ENCODE data around the gene ACTA2. TPM values are rescaled to one million over a fixed set of nuclear protein-coding genes. Genes with fewer than 3 reads are reported as not detected.

ACTA2 gene
- polyA plus RNA-seq, 3 donors, result 37.2 to 242 (median 231) TPM

DNA sequence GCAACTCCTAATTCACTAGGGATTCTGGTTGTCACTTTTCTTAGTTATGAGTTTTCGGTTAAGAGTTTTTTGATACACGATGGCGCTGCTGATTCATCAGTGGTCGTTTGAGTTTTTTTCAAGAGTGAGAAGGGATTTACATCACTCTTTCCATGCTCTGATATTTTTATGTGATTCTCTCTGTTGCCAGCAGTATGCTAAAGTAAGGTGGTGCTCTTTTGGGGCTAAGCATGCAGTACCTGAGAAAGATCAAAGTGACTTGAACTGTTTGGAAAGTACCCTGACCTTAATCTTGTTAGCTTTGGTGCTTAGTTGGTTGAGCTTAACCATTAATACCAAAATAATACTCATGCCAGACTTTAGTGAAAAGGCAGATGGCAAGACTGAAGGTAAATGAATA lies 44.4 kb downstream of the ACTA2 start:
- WGBS, 3 donors, result 79 to 87% (median 87%) methylated on average over 4 of the region's 4 CpGs
- H3K27ac ChIP-seq (ENCODE audit: low read depth, low read length), result no peak overlapping the region

DNA sequence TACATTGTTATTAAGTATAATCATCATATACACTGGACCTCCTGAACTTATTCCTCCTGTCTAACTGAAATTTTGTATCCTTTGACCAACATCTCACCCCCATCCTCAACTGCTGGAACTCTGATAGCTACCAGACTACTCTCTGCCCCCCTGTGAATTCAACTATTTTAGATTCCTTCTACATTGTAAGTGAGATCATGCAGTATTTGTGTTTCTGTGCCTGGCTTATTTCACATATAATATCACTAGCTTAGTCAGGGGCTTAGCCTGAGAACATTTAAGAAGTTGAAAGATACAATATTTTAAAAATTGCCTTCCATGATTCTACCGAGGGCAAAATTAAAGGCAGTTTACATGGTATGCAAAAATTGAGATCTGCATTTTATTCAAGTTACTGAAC lies 45.7 kb downstream of the ACTA2 start:
- 61 to 78% (median 68%) methylated on average over 1 of the region's 1 CpG for WGBS, 3 donors
- no peak overlapping the region for H3K27ac ChIP-seq (ENCODE audit: low read depth, low read length)

DNA sequence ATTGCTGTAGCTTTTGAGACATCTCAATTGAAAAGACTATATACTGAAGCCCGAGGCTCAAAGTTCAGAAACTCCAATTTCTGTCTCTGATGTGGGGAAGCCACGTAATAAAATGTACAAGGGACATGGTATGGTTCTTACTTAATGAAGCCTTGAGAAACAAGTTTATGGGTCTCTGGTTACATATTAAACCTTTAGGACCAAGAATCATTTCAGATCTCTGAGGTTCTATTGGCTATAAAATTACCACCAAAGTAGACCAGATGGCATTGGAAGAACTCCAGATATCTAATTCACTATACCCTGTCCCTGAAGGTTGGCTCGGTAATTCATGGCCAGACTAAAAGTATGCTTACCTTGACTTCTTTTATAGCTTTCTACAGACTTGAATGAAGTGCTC lies 48.9 kb downstream of the ACTA2 start:
- WGBS, 3 donors, result 87 to 99% (median 97%) methylated on average over 3 of the region's 3 CpGs
- H3K27ac ChIP-seq (ENCODE audit: low read depth, low read length), result no peak overlapping the region

DNA sequence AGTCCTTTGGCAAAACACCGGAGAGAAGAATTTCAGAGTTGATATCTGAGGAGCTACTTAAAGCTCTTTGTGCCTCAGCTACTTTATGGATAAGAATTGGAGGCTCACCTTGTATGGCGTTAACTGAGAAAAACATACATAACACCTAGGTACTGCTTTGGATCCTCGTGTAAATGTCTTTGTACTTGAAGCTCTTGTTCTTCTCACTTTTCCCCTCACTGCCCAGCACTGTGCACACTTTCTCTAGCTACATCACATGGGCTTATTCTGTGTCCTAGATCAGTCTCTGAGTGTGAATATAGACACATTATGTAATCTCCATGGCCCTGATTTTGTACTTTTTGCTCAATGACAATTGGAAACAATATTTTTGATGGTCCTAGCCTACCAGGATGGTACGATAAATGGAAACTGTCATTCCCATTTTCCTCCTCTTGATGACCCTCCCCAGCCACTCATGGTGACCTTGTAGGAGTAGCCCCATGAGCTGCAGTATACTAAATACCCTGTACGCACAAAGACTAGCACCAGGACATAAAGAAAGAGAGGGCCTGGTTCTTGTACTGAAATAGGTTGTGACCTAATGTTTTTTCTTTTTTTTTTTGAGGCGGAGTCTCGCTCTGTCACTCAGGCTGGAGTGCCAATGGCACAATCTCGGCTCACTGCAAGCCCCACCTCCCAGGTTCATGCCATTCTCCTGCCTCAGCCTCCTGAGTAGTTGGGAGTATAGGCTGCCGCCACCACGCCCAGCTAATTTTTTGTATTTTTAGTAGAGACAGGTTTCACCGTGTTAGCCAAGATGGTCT lies 50.4 kb downstream of the ACTA2 start:
- 92 to 95% (median 94%) methylated on average over 11 of the region's 11 CpGs for WGBS, 3 donors
- no peak overlapping the region for H3K27ac ChIP-seq (ENCODE audit: low read depth, low read length)

DNA sequence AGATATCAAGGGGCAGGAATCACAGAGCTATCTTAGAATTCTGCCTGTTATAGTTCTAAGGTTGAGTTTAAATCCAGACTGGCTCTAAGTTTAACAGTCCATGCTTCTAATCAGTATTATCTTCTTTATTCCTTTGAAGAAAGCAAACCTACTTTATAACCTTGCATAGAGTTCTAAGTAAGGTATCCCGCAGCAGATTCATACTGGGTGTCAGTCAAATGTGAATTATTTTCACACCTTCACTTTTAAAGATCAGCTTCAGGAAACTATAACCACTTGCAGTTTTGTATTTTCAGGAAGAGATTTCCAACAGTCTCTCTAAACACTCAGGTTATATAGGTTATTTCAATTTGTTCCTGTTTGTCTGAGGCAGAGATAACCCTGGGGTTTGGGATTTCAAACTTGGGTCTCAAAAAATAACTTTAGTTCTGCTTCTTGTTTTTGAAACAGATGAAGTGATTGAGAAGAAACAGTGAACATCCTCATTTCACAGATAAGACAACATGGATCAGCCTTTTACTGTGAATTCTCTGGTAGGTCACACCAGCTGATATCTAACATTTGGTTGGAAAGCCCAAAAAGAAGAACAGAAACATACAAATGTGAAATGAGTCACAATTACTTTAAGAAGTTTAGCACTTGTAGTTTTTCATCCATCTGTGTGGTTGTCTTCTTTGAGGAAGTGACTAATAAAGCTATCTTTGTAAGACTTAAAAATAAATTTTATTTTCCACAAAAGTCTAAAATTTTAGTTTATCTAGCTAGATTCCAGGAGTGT lies 51.2 kb downstream of the ACTA2 start:
- WGBS, 3 donors, result 90 to 91% (median 91%) methylated on average over 1 of the region's 1 CpG
- no peak overlapping the region for H3K27ac ChIP-seq (ENCODE audit: low read depth, low read length)

DNA sequence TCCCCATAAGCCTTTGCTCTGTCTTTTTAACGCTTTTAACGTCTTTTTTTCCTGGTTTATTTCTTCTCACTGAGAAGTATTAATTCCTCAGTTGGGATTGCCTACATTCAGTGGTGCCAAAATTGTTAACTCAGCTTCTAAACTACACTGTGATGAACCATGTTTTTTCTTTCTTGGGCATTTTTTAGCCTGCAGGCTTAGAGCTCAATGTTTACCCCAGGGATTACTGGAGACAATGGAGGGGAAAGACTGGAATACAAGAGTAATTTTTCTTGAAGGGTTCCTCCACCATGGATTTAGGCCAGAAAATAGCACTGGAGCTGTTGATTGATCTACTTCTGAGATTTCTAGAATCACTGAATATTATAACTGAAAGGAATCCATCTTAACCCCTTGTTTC lies 52.7 kb downstream of the ACTA2 start:
- no peak overlapping the region for H3K27ac ChIP-seq (ENCODE audit: low read depth, low read length)
- 68 to 79% (median 75%) methylated on average over 2 of the region's 2 CpGs for WGBS, 3 donors

DNA sequence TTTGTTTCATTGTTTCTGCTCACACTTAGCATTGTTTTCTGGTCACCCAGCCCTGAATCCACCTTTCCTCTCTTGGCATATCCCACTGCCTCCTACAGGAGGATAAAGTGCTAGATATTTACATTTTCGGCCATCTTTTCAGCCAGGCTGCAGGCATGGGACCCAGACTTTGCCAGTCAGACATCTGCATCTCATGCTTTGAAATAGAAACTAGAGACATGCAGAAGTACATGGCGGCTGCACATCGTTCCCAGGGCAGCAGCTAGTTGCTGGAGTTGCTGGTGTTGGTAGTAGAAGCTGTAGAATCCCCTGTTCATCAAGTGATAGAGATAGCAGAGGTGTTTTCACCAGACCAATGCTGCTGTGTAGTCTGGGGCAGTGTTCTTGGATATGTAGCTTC lies 53.8 kb downstream of the ACTA2 start:
- no peak overlapping the region for H3K27ac ChIP-seq (ENCODE audit: low read depth, low read length)
- WGBS, 3 donors, result 91 to 94% (median 92%) methylated on average over 3 of the region's 3 CpGs

DNA sequence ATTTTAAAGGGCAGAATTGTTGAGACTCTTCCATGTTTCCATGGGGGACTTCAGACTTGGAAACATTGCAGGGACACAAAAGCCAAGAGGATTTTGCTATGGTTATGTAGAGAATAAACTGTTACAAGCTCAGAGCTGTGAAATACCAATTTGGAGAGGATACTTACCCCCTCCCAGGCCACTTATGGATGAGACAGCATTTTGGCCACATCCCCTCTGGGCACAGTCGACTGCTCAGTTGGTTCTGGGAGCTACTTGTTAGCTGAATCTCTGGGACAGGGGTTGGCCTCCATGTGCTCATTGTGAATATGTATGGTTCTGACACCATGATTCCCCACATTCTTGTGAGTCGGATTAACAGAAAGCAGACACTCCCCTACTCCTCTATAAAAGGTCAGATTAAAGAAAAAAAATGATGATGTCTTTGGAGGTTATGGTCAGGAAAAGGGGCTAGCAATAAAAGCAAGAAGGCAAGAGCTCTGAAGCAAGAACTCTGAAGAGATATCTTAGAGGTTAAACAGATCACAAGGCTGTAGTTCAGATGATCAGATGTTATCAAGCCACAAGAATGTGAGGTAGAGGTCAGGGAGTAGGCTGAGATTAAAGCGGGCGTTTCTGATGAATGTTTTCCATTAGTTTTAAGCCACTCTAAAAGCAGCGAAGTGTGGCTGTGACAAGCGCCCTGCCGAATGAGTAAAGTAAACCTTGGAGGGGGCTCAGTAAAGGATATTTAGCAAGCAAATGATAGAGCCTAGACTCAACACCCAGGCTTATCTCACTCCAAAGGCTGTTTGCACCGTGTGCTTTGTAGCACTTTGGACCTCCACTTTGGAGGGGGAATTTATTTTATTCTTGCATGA lies 55.3 kb downstream of the ACTA2 start:
- H3K27ac ChIP-seq (ENCODE audit: low read depth, low read length), result peak overlapping the region; percentile 13
- WGBS, 3 donors, result 48 to 59% (median 56%) methylated on average over 8 of the region's 8 CpGs

DNA sequence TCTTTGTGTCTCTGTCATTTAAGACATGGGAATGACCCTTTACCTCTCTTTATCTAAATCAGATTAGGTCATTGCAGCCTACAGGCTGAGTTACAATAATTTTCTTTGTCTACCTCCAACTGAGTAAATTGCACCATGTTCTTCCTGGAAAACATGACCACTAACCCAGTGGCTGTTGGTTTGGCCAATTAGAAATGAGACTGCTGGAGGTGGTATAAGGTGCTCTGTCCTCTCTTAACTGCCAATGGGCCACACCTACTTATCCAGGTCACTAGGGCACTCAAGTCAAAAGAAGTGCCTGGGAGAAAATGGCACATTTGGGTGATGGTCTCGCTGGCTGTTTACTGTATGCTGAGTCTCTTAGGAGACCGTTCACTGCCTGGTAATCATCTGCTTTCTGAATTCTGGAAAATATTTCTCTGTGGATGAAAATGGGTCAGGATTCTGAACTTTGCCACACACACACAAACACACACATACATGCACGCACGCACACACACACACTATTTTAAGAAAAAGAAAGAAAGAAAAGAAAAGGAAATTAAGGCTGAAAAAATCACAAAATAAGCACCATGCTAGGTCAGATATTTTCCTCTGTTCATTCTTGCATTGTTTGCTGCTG lies 56.1 kb downstream of the ACTA2 start:
- no peak overlapping the region for H3K27ac ChIP-seq (ENCODE audit: low read depth, low read length)
- 63 to 86% (median 76%) methylated on average over 4 of the region's 4 CpGs for WGBS, 3 donors

DNA sequence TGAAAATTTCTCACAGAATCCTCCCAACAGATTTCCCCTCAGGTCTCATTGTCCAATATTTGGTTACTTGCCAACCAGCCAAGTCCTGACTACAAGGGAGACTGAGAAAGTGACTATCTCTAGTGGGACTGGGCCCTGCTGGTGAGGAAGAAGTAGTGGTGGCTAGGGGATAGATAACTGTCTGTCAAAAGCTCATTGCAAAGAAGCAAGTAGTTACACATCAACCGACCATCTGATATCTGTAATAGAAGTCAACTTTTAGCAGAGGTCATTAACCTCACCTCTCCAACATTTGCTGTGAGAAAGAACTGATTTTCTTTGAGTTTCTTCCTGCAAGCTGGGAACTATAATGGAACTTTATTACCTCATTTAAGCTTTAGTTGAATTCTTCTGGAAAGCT lies 57.3 kb downstream of the ACTA2 start:
- H3K27ac ChIP-seq (ENCODE audit: low read depth, low read length), result no peak overlapping the region
- 79 to 83% (median 81%) methylated on average over 1 of the region's 1 CpG for WGBS, 3 donors

DNA sequence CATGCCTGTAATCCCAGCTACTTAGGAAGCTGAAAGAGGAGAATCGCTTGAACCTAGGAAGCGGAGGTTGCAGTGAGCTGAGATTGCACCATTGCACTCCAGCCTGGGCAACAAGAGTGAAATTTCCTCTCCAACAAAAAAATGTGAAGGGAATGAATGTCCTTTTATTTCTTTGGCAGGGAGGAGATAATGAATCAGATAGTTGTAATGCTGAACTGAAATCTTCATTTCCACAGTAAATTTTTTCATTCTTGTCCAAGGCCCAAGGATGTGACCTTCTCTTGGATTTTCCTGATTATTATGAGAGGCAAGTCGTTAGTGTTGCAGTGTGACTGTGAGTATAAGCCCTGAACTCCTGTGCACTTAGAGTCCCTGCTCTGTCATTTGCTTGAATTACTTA lies 59.0 kb downstream of the ACTA2 start:
- H3K27ac ChIP-seq (ENCODE audit: low read depth, low read length), result no peak overlapping the region
- 32 to 69% (median 41%) methylated on average over 3 of the region's 3 CpGs for WGBS, 3 donors

DNA sequence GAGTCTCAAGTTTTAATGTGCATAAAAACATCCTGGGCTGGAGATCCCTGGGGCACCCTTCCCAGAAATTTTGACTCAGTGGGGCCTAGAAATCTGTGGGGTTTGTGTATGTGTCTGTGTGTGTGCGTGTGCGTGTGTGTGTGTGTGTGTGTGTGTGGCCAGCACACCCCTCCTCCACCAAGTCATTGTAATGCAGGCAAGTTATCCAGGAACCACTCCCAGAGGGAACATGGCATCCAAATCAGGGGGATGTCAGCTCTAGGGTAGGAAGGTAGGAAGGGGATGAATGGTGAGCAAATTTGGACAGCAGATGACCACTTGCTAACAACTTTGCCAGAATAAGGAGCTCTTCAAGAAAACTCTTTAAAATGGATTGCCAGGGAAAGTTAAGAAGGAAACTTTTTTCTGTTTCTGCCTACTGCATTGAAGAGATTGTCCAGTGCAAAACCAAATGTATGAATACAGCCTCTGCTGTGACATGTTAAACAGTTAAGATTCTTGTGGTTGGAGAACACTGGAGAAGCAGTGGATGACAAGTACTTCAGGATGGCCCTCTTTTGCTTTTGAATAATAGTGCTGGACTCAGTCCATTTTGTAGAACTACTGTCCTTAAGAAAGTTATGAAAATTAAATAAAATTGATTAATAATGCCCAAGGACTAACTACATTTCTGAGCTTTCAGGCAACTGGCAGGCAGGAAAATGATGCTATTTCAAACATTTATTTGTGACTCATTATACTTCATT lies 60.2 kb downstream of the ACTA2 start:
- no peak overlapping the region for H3K27ac ChIP-seq (ENCODE audit: low read depth, low read length)
- 75 to 86% (median 84%) methylated on average over 2 of the region's 2 CpGs for WGBS, 3 donors

DNA sequence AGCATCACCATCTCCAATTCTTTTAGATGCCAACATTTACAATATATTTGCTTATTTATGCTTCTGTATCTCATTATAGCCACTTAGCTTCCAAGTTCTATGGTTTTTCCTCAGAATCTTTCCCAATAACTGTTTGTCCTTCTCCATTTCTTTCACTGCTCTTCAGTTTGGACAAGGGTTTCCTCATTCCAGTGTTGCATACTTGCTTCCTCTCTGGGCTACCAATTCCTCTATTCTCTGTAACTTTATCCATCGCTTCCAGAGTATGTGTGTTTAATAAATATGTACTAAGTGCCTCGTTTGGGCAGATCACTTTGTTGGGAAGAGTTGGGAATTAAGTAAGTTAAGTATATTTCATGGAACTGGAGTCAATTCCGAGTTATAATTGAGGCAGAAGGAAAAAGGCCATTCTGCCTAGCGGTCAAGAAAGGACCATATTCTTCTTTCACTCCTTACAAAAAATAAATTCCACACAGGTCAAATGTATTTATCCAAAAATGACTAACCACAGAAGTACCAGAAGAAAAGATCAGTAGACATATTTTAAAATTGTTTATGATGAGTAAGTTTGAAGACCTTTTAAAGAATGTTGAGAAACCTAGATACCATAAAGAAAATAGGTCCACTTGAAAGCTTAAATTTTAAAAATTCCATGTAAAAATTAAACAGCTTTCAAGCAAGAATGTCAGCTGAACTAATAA lies 61.7 kb downstream of the ACTA2 start:
- WGBS, 3 donors, result 80 to 87% (median 82%) methylated on average over 4 of the region's 4 CpGs
- no peak overlapping the region for H3K27ac ChIP-seq (ENCODE audit: low read depth, low read length)

DNA sequence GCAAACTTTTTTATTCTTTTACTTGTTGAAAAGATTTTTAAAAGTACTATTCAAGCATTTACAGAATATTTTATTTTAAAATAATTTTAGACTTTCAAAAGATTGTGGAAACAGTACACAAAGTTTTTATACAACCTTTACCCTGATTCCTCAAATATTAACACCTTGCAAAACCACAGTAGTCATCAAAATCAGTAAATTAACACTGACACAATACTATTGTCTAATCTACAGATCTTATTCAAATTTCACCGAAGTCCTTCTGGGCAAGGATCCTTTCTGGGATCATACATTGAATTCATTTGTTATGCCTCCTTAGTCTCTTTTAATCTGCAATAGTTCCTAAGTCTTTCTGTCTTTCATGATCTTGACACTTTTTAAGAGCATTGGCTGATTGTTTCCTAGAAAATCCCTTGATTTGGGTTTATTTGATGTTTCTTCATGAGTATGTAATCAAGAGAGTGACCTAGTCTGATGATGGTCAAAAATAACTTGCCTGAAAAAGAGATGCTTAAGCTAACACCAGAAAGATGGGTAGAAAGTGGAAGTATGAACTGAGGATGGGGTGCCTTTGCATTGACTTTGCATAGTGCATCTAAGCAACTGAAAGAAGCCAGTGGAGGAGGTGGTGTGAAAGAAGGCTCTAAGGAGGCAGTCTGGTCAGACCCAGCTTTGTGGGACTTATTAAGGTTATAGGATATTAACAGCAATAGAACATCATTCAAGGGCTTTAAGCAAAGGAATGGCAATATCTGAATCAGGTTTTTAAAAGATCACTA lies 62.8 kb downstream of the ACTA2 start:
- 72 to 95% (median 94%) methylated on average over 1 of the region's 1 CpG for WGBS, 3 donors

DNA sequence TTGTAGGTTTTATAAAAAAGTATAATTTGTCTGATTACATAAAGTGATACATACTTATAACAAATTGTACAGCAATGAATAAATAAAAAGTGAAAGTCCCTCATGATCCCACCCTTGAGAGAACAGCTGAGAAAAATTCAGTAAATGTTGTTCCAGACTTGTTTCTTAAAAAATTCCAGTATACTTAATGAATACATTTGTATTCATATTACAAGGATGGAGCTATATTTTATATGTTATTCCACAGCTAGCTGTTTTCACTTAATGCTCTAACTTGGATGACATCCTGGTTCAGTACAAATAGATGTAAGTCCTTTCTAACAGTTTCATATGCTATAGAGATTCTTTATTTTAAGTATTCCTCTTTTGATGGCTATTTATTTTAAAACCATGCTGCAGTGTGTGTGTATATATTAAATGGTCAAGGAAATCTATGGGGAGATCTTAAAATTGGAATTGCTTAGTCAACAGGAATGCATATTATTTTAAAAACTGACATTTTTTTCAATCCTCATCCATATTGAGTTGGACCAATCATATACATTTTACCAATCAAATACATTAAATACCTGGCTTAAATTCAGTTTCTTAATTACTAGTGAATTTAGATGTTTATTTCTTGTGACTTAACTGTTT lies 63.6 kb downstream of the ACTA2 start:
- H3K27ac ChIP-seq (ENCODE audit: low read depth, low read length), result no peak overlapping the region

More for the DNA sequence above, 62.8 kb downstream of the ACTA2 start:
- H3K27ac ChIP-seq (ENCODE audit: low read depth, low read length), result no peak overlapping the region

DNA sequence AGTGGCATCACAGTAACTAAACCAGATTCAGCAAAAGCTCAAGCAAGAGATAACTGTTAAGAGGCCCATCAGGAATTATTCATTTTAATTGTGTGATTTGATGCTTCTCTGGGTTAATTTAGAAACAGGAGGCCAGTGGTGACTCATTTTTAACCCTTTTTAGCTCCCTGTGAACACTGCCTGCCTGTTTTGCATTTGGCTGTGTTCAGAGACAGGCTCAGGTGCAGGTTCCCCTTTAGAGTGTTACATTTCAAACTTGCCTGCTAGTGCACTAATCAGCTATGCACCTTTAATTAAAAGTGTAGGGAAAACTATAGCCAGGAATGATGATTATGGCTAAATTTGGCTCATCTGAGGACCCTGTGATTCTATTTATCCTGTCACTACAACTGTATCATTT lies 66.0 kb downstream of the ACTA2 start:
- H3K27ac ChIP-seq (ENCODE audit: low read depth, low read length), result no peak overlapping the region

Measured in adipose tissue (tissue), 3 donors.